SK-N-SH treated with all-trans-retinoic acid at 6 μM for 48 hours (cell line): ENCODE measurements around the gene PLXND1.

ENCODE experiments used
- ARNTL ChIP-seq: fragments of 450-650 bp; formaldehyde crosslinking; IDR thresholded peaks from 2 replicates; pipeline ENCODE4 v1.5.0; 2020; ENCODE audit warnings: low read depth, mild to moderate bottlenecking, moderate library complexity, borderline replicate concordance
- CSDC2 ChIP-seq: fragments of 250-450 bp; sonication (Bioruptor Pico); IDR thresholded peaks from 2 replicates; pipeline ENCODE4 v1.5.0; 2020; ENCODE audit warnings: mild to moderate bottlenecking, moderate library complexity
- ESRRG ChIP-seq: fragments of 250-450 bp; sonication (Bioruptor Pico); IDR thresholded peaks from 2 replicates; pipeline ENCODE4 v1.6.1; 2021; ENCODE audit warnings: mild to moderate bottlenecking
- GLIS3 ChIP-seq: fragments of 250-450 bp; sonication (Bioruptor Pico); IDR thresholded peaks from 2 replicates; pipeline ENCODE4 v1.5.0; 2020; ENCODE audit warnings: mild to moderate bottlenecking, moderate library complexity
- PPARA ChIP-seq: fragments of 250-450 bp; sonication (Bioruptor Pico); IDR thresholded peaks from 2 replicates; pipeline ENCODE4 v1.5.0; 2020; ENCODE audit warnings: mild to moderate bottlenecking, borderline replicate concordance
- RARB ChIP-seq: fragments of 250-450 bp; sonication (Bioruptor Pico); IDR thresholded peaks from 2 replicates; pipeline ENCODE4 v1.8.0; 2021; ENCODE audit warnings: mild to moderate bottlenecking, moderate library complexity
- SNAI2 ChIP-seq: fragments of 250-450 bp; sonication (Bioruptor Pico); IDR thresholded peaks from 2 replicates; pipeline ENCODE4 v1.5.0; 2020; ENCODE audit warnings: mild to moderate bottlenecking, moderate library complexity
- TCF4 ChIP-seq: fragments of 250-450 bp; sonication (Bioruptor Pico); IDR thresholded peaks from 2 replicates; pipeline ENCODE4 v1.8.0; 2021; ENCODE audit warnings: mild to moderate bottlenecking, moderate library complexity, borderline replicate concordance
- ZC3H10 ChIP-seq: fragments of 250-450 bp; sonication (Bioruptor Pico); IDR thresholded peaks from 2 replicates; pipeline ENCODE4 v1.5.1; 2021; ENCODE audit warnings: mild to moderate bottlenecking, moderate library complexity
- ZFP3 ChIP-seq: fragments of 250-450 bp; sonication (Bioruptor Pico); IDR thresholded peaks from 2 replicates; pipeline ENCODE4 v1.5.0; 2020; ENCODE audit warnings: mild to moderate bottlenecking, moderate library complexity
- ZFP30 ChIP-seq: fragments of 450-650 bp; formaldehyde crosslinking; IDR thresholded peaks from 2 replicates; pipeline ENCODE4 v1.5.0; 2022; ENCODE audit warnings: mild to moderate bottlenecking, moderate library complexity
- ZNF70 ChIP-seq: fragments of 450-650 bp; formaldehyde crosslinking; IDR thresholded peaks from 2 replicates; pipeline ENCODE4 v1.5.0; 2020; ENCODE audit warnings: mild to moderate bottlenecking, moderate library complexity
- ZNF8 ChIP-seq: fragments of 450-650 bp; formaldehyde crosslinking; IDR thresholded peaks from 2 replicates; pipeline ENCODE4 v1.5.0; 2020; ENCODE audit warnings: mild to moderate bottlenecking, moderate library complexity
- TF ChIP-seq, protein P1 (sequence below): fragments of 250-450 bp; sonication (Bioruptor Pico); IDR thresholded peaks from 2 replicates; pipeline ENCODE4 v1.8.0; 2020; ENCODE audit warnings: mild to moderate bottlenecking, moderate library complexity, borderline replicate concordance

GRCh38 chr3:129549805-129550204 is 56.7 kb downstream of the PLXND1 start:
- TF ChIP-seq ZNF70 (CRISPR knock-in tag) (no peak), SNAI2 (CRISPR knock-in tag) (no peak), ZNF8 (CRISPR knock-in tag) (no peak), ESRRG (CRISPR knock-in tag) (no peak), GLIS3 (CRISPR knock-in tag) (no peak), CSDC2 (CRISPR knock-in tag) (no peak), ZC3H10 (CRISPR knock-in tag) (no peak), ARNTL (CRISPR knock-in tag) (no peak), TCF4 (CRISPR knock-in tag) (no peak), ZFP3 (CRISPR knock-in tag) (no peak), ZFP30 (CRISPR knock-in tag) (no peak), RARB (no peak), PPARA (CRISPR knock-in tag) (no peak)
- TF ChIP-seq, protein P1, sequence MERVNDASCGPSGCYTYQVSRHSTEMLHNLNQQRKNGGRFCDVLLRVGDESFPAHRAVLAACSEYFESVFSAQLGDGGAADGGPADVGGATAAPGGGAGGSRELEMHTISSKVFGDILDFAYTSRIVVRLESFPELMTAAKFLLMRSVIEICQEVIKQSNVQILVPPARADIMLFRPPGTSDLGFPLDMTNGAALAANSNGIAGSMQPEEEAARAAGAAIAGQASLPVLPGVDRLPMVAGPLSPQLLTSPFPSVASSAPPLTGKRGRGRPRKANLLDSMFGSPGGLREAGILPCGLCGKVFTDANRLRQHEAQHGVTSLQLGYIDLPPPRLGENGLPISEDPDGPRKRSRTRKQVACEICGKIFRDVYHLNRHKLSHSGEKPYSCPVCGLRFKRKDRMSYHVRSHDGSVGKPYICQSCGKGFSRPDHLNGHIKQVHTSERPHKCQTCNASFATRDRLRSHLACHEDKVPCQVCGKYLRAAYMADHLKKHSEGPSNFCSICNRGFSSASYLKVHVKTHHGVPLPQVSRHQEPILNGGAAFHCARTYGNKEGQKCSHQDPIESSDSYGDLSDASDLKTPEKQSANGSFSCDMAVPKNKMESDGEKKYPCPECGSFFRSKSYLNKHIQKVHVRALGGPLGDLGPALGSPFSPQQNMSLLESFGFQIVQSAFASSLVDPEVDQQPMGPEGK (CRISPR knock-in tag) = no peak
